Neural cell (in vitro differentiated cells): ENCODE measurements around the gene AFG3L2. TPM values are rescaled to one million over a fixed set of nuclear protein-coding genes. Genes with fewer than 3 reads are reported as not detected.

Experiments
- H2AFZ ChIP-seq: fragments of 200-600, 300-800 bp; sonication (generic), shearing (Covaris generic); 2 replicates; pipeline ENCODE4 v1.6.0; 2014; ENCODE audit warnings: low read depth, mild to moderate bottlenecking, antibody characterized with exemption, low read length, moderate library complexity
- H3F3A ChIP-seq: fragments of 200-600 bp; shearing (Covaris generic); 2 replicates; pipeline ENCODE4 v1.6.1; 2016; ENCODE audit warnings: mild to moderate bottlenecking, moderate library complexity, mixed read lengths, antibody characterized with exemption, low read length; ENCODE audit not compliant: insufficient read depth, poor library complexity, severe bottlenecking
- H3K27ac ChIP-seq: fragments of 200-600, 300-800 bp; sonication (generic), shearing (Covaris generic); 2 replicates; pipeline ENCODE4 v1.5.1; 2014; ENCODE audit warnings: mild to moderate bottlenecking, low read length, moderate library complexity
- H3K27me3 ChIP-seq: fragments of 300-800, 200-600 bp; sonication (generic), shearing (Covaris generic); 2 replicates; pipeline ENCODE4 v1.6.0; 2014; ENCODE audit warnings: mild to moderate bottlenecking, low read depth, low read length, moderate library complexity; ENCODE audit not compliant: insufficient read depth
- H3K36me3 ChIP-seq: fragments of 300-800, 200-600 bp; sonication (generic), shearing (Covaris generic); 2 replicates; pipeline ENCODE4 v1.5.1; 2014; ENCODE audit warnings: mild to moderate bottlenecking, antibody characterized with exemption, low read length, moderate library complexity; ENCODE audit not compliant: insufficient read depth
- H3K4me2 ChIP-seq: fragments of 300-800, 200-600 bp; sonication (generic), shearing (Covaris generic); 2 replicates; pipeline ENCODE4 v1.6.0; 2014; ENCODE audit warnings: mild to moderate bottlenecking, low read length
- H3K4me3 ChIP-seq: fragments of 300-800, 200-600 bp; sonication (generic), shearing (Covaris generic); 2 replicates; pipeline ENCODE4 v1.5.1; 2014; ENCODE audit warnings: mild to moderate bottlenecking, low read length, moderate library complexity
- H3K79me2 ChIP-seq: fragments of 200-600 bp; shearing (Covaris generic); replicated peaks from 2 replicates; pipeline ENCODE4 v1.6.0; 2014; ENCODE audit warnings: mild to moderate bottlenecking, low read length, moderate library complexity; ENCODE audit not compliant: insufficient read depth
- H3K9ac ChIP-seq: fragments of 300-800, 200-600 bp; sonication (generic), shearing (Covaris generic); 2 replicates; pipeline ENCODE4 v1.6.1; 2016; ENCODE audit warnings: mild to moderate bottlenecking, low read length, mixed read lengths
- H3K9me2 ChIP-seq: fragments of 200-600 bp; shearing (Covaris generic); 2 replicates; pipeline ENCODE4 v1.6.1; 2016; ENCODE audit warnings: mild to moderate bottlenecking, low read length, mixed read lengths; ENCODE audit not compliant: insufficient read depth
- H3K9me3 ChIP-seq: fragments of 200-600, 300-800 bp; sonication (generic), shearing (Covaris generic); 2 replicates; pipeline ENCODE4 v1.6.1; 2016; ENCODE audit warnings: mild to moderate bottlenecking, mixed run types, low read length, moderate library complexity, mixed read lengths
- H4K20me1 ChIP-seq: fragments of 200-600 bp; shearing (Covaris generic); 2 replicates; pipeline ENCODE4 v1.6.1; 2016; ENCODE audit warnings: mild to moderate bottlenecking, mixed run types; ENCODE audit not compliant: insufficient read depth
- CTCF ChIP-seq: fragments of 450-650 bp; IDR thresholded peaks from 2 replicates; pipeline ENCODE4 v1.5.1; 2014; ENCODE audit warnings: antibody characterized with exemption, mild to moderate bottlenecking, moderate library complexity; ENCODE audit not compliant: poor library complexity, severe bottlenecking
- EP300 ChIP-seq: fragments of 450-650 bp; conservative IDR thresholded peaks from 2 replicates; pipeline ENCODE4 v1.6.1; 2014; ENCODE audit warnings: antibody characterized with exemption, mild to moderate bottlenecking, moderate library complexity; ENCODE audit not compliant: poor library complexity, severe bottlenecking
- EZH2 ChIP-seq: fragments of 200-600, 300-800 bp; shearing (Covaris generic), sonication (generic); IDR thresholded peaks from 2 replicates; pipeline ENCODE4 v1.6.1; 2014; ENCODE audit warnings: antibody characterized with exemption, low read length, borderline replicate concordance, mild to moderate bottlenecking; ENCODE audit not compliant: insufficient read depth, poor library complexity, severe bottlenecking
- MXI1 ChIP-seq: fragments of 450-650 bp; conservative IDR thresholded peaks from 2 replicates; pipeline ENCODE4 v1.6.1; 2014; ENCODE audit warnings: antibody characterized with exemption, mild to moderate bottlenecking; ENCODE audit not compliant: poor library complexity, severe bottlenecking
- POLR2AphosphoS5 ChIP-seq: IDR thresholded peaks from 2 replicates; pipeline ENCODE4 v1.6.1; 2012
- RAD21 ChIP-seq: fragments of 450-650 bp; conservative IDR thresholded peaks from 2 replicates; pipeline ENCODE4 v1.6.1; 2014; ENCODE audit warnings: antibody characterized with exemption, mild to moderate bottlenecking, moderate library complexity
- REST ChIP-seq: IDR thresholded peaks from 2 replicates; pipeline ENCODE4 v1.6.1; 2012; ENCODE audit warnings: borderline replicate concordance
- SMC3 ChIP-seq: fragments of 450-650 bp; conservative IDR thresholded peaks from 2 replicates; pipeline ENCODE4 v1.6.1; 2014; ENCODE audit warnings: antibody characterized with exemption, mild to moderate bottlenecking, moderate library complexity; ENCODE audit not compliant: poor library complexity
- TAF1 ChIP-seq: IDR thresholded peaks from 2 replicates; pipeline ENCODE4 v1.6.1; 2012; ENCODE audit warnings: low read depth
- polyA plus RNA-seq: library from polyadenylated mRNA; depleted of rRNA; stranded (reverse); fragments of >200 nt; gene quantifications from 2 replicates; pipeline ENCODE4 v1.2.3, GENCODE V29; 2014

Gene AFG3L2
- polyA plus RNA-seq, 1 donor from 2014 or later: 49.4 TPM

- Histone ChIP-seq H3K79me2 (no peaks in the 10 kb centered on the region), H3K4me2 (no peak overlapping the region), H3K9me2 (no peaks in the 10 kb centered on the region), H3K27ac (no peak overlapping the region), H3K27me3 (peaks cover 7% of the 10 kb centered on the region), H3F3A (no peaks in the 10 kb centered on the region), H3K9me3 (no peaks in the 10 kb centered on the region), H2AFZ (no peak overlapping the region), H3K9ac (no peak overlapping the region), H3K4me3 (no peak overlapping the region), H3K36me3 (no peaks in the 10 kb centered on the region), H4K20me1 (no peaks in the 10 kb centered on the region)
- TF ChIP-seq POLR2AphosphoS5 (no peak), TAF1 (no peak), EP300 (no peak), REST (no peak), MXI1 (no peak), SMC3 (no peak), RAD21 (no peak), EZH2 (no peak), CTCF (no peak)
Observed at GRCh38 chr18:12403601-12404506, 26.8 kb upstream of the AFG3L2 start.

GRCh38 chr18:12401881-12402280 lies 24.9 kb upstream of the AFG3L2 start:
- peaks cover 2% of the 10 kb centered on the region for H3K27me3 ChIP-seq
- no peak overlapping the region for H3K27ac ChIP-seq
- no peak overlapping the region for H3K4me2 ChIP-seq
- no peak overlapping the region for H2AFZ ChIP-seq
- no peaks in the 10 kb centered on the region for H4K20me1 ChIP-seq
- H3K9ac ChIP-seq: no peak overlapping the region
- H3K79me2 ChIP-seq: no peaks in the 10 kb centered on the region
- no peaks in the 10 kb centered on the region for H3K9me2 ChIP-seq
- TF ChIP-seq RAD21: no peak
- TF ChIP-seq REST: no peak
- TF ChIP-seq SMC3: no peak
- TF ChIP-seq EP300: no peak
- no peak for TF ChIP-seq POLR2AphosphoS5
- no peak for TF ChIP-seq EZH2
- no peak for TF ChIP-seq CTCF
- TF ChIP-seq MXI1: no peak
- no peak for TF ChIP-seq TAF1
- no peaks in the 10 kb centered on the region for H3F3A ChIP-seq
- H3K9me3 ChIP-seq: no peaks in the 10 kb centered on the region
- H3K36me3 ChIP-seq: no peaks in the 10 kb centered on the region
- H3K4me3 ChIP-seq: no peak overlapping the region
